Chondrocyte (in vitro differentiated cells): ENCODE measurements around the gene OR6B3. TPM values are rescaled to one million over a fixed set of nuclear protein-coding genes. Genes with fewer than 3 reads are reported as not detected.
A peak's percentile ranks its signal among the peaks of the same experiment; 100 is the strongest.

ENCODE experiments used
- DNase-seq: peaks from one replicate; pipeline ENCODE4 v3.0.0; 2021; ENCODE audit warnings: mixed read lengths, low spot score
- H3K27ac Mint-ChIP-seq: one replicate; pipeline ENCODE4 v1.8.0; 2021; ENCODE audit warnings: mild to moderate bottlenecking, moderate library complexity, mixed read lengths; ENCODE audit not compliant: unreplicated experiment
- H3K27me3 Mint-ChIP-seq: 2 replicates; pipeline ENCODE4 v1.8.0; 2021; ENCODE audit warnings: low read depth, mixed read lengths
- H3K36me3 Mint-ChIP-seq: 2 replicates; pipeline ENCODE4 v1.8.0; 2021; ENCODE audit warnings: low read depth, mixed read lengths
- H3K4me1 Mint-ChIP-seq: 2 replicates; pipeline ENCODE4 v1.8.0; 2021; ENCODE audit warnings: low read depth, mild to moderate bottlenecking, mixed read lengths
- H3K4me3 Mint-ChIP-seq: one replicate; pipeline ENCODE4 v1.8.0; 2021; ENCODE audit warnings: mild to moderate bottlenecking, moderate library complexity, mixed read lengths; ENCODE audit not compliant: unreplicated experiment
- H3K9me3 Mint-ChIP-seq: 2 replicates; pipeline ENCODE4 v1.8.0; 2021; ENCODE audit warnings: low read depth, mixed read lengths
- total RNA-seq: library from RNA; stranded (reverse); gene quantifications from 3 replicates; pipeline ENCODE4 v1.2.1, GENCODE V29; 2021
- TF ChIP-seq, protein P1 (sequence below): fragments of 200-600 bp; sonication (generic); IDR thresholded peaks from 2 replicates; pipeline ENCODE4 v1.5.0; 2021; ENCODE audit warnings: antibody characterized with exemption, mild to moderate bottlenecking, moderate library complexity

The OR6B3 gene
- total RNA-seq, 1 donor from 2014 or later = not detected

DNA sequence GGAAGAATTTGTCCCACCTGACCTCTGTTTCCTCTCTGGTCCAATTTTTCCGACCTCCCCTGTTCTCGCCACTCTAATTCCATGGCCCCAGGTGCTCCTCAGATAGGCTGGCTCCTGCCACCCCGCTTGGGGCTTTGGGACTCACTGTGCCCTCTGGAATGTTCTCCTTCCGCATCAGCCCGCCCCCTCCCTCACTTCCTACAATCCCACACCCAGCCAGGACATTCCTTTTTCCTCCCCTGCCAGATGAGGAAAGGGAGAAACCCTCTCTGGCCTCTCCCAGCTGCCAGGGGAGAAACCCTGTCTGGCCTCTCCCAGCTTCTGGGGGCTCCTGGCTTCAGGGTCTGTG, 20.0 kb downstream of the OR6B3 start:
- DNase-seq = no peak
- peaks cover 67% of the 10 kb centered on the region for H3K27me3 Mint-ChIP-seq
- H3K36me3 Mint-ChIP-seq = no peaks in the 10 kb centered on the region
- H3K4me1 Mint-ChIP-seq = no peaks in the 10 kb centered on the region
- H3K27ac Mint-ChIP-seq = no peak overlapping the region
- TF ChIP-seq, protein P1, sequence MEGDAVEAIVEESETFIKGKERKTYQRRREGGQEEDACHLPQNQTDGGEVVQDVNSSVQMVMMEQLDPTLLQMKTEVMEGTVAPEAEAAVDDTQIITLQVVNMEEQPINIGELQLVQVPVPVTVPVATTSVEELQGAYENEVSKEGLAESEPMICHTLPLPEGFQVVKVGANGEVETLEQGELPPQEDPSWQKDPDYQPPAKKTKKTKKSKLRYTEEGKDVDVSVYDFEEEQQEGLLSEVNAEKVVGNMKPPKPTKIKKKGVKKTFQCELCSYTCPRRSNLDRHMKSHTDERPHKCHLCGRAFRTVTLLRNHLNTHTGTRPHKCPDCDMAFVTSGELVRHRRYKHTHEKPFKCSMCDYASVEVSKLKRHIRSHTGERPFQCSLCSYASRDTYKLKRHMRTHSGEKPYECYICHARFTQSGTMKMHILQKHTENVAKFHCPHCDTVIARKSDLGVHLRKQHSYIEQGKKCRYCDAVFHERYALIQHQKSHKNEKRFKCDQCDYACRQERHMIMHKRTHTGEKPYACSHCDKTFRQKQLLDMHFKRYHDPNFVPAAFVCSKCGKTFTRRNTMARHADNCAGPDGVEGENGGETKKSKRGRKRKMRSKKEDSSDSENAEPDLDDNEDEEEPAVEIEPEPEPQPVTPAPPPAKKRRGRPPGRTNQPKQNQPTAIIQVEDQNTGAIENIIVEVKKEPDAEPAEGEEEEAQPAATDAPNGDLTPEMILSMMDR = no peak
- no peaks in the 10 kb centered on the region for H3K9me3 Mint-ChIP-seq
- no peak overlapping the region for H3K4me3 Mint-ChIP-seq

- H3K36me3 Mint-ChIP-seq = no peaks in the 10 kb centered on the region
- DNase-seq = no peak
- TF ChIP-seq, protein P1 = no peak
- no peaks in the 10 kb centered on the region for H3K4me1 Mint-ChIP-seq
- no peaks in the 10 kb centered on the region for H3K9me3 Mint-ChIP-seq
- H3K4me3 Mint-ChIP-seq = no peak overlapping the region
- H3K27ac Mint-ChIP-seq = no peak overlapping the region
- H3K27me3 Mint-ChIP-seq = peaks cover 64% of the 10 kb centered on the region
Measured at GRCh38 chr2:240032406-240033329, 20.7 kb downstream of the OR6B3 start.

DNA sequence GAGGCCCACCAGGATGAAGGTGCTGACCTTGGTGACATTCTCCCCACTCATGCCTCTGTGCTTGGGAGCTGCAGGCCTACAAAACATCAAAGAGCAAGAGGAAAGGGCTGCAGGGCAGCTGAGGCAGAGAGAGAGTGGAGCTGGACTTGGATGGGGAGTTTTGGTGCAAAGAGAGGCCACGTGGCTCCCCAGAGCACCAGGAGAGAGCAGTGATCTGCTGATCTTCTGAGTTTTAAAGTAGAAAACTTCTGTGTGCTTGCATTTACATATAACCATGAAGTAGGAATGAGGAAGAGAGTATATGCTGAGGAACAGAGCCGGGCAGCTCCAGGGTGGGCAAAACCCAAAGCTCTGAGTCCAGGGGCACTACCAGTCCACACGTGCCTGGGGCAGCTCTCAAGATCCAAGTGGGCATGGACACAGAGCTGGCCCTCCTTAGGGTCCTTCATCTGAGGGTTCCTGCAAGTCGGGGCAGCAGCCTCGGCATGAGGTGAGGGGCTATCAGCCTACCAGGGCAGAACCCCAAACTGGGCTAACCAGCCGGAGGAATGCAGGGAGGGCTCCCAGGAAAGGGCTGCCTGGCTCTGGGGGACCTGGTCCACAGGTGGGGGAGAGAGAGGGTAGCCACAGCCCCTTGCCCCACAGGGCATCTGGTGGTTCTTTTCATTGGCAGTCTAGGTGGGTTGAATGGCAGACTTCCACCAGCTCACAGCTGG, 22.8 kb downstream of the OR6B3 start, which contains the start of gene OR6B2:
TSS of gene OR6B2 (minus strand) at position 51 of the 716 bp plus-strand sequence. CDS start at position 51, 0 bp downstream.
- DNase-seq = no peak
- Mint-ChIP-seq H3K4me1 (no peaks in the 10 kb centered on the region), H3K9me3 (no peaks in the 10 kb centered on the region), H3K36me3 (no peaks in the 10 kb centered on the region), H3K27me3 (peaks cover 45% of the 10 kb centered on the region), H3K27ac (no peak within 1 kb of the TSS), H3K4me3 (no peak within 1 kb of the TSS)
- TF ChIP-seq, protein P1 = no peak

DNA sequence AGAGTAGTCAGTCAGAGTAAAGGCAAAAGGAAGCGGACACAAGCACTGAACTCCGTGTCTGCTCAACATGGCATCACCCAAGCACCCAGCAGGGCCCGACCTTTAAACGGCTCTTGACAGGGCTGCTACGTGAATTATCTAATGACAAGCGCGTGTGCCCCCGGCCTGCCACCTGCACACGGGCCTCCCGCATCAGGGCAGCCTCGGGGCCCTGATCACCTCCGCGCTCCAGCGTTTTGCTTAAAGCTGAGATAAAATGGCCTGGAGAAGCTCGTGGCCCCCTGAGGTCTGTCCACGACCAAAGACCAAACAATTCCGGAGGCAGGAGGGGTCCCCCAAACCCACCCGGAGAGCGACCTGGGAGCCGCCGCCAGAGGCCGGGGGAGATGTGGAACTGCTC, 28.6 kb downstream of the OR6B3 start:
- Mint-ChIP-seq H3K4me1 (peaks cover 16% of the 10 kb centered on the region), H3K27me3 (peaks cover 3% of the 10 kb centered on the region), H3K9me3 (no peaks in the 10 kb centered on the region), H3K36me3 (peaks cover 10% of the 10 kb centered on the region), H3K27ac (peak overlapping the region; percentile 93), H3K4me3 (peak overlapping the region; percentile 88)
- DNase-seq = no peak
- TF ChIP-seq, protein P1 = no peak

DNA sequence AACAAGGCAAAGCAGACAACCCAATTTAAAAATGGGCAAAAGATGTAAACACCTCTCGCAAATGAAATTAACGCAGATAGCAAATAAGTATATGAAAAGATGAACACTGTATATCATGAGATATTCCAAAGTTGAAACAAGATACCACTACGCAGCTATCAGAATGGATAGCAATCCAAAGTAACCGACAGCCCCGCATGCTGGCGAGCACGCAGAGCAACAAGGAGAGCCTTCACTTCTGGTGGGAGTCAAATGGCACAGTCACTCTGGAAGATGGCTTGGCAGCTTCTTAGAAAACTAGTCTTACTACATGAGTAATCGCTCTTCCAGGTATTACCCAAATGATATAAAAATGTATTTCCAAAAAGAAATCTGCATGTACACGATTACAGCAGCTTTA, 29.5 kb downstream of the OR6B3 start:
- no peak for DNase-seq
- Mint-ChIP-seq H3K36me3 (peaks cover 14% of the 10 kb centered on the region), H3K4me1 (peaks cover 16% of the 10 kb centered on the region), H3K27ac (no peak overlapping the region), H3K27me3 (no peaks in the 10 kb centered on the region), H3K9me3 (no peaks in the 10 kb centered on the region), H3K4me3 (peak overlapping the region; percentile 88)
- TF ChIP-seq, protein P1 = no peak
